ENCODE data around the gene CNTROB. TPM values are rescaled to one million over a fixed set of nuclear protein-coding genes. Genes with fewer than 3 reads are reported as not detected.

CNTROB gene, protein sequence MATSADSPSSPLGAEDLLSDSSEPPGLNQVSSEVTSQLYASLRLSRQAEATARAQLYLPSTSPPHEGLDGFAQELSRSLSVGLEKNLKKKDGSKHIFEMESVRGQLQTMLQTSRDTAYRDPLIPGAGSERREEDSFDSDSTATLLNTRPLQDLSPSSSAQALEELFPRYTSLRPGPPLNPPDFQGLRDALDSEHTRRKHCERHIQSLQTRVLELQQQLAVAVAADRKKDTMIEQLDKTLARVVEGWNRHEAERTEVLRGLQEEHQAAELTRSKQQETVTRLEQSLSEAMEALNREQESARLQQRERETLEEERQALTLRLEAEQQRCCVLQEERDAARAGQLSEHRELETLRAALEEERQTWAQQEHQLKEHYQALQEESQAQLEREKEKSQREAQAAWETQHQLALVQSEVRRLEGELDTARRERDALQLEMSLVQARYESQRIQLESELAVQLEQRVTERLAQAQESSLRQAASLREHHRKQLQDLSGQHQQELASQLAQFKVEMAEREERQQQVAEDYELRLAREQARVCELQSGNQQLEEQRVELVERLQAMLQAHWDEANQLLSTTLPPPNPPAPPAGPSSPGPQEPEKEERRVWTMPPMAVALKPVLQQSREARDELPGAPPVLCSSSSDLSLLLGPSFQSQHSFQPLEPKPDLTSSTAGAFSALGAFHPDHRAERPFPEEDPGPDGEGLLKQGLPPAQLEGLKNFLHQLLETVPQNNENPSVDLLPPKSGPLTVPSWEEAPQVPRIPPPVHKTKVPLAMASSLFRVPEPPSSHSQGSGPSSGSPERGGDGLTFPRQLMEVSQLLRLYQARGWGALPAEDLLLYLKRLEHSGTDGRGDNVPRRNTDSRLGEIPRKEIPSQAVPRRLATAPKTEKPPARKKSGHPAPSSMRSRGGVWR
- polyA plus RNA-seq = 10 to 100 TPM in 1 of 3 donors, 1 to 10 TPM in 2; 1.8 to 14.4 (median 8.3) TPM

DNA sequence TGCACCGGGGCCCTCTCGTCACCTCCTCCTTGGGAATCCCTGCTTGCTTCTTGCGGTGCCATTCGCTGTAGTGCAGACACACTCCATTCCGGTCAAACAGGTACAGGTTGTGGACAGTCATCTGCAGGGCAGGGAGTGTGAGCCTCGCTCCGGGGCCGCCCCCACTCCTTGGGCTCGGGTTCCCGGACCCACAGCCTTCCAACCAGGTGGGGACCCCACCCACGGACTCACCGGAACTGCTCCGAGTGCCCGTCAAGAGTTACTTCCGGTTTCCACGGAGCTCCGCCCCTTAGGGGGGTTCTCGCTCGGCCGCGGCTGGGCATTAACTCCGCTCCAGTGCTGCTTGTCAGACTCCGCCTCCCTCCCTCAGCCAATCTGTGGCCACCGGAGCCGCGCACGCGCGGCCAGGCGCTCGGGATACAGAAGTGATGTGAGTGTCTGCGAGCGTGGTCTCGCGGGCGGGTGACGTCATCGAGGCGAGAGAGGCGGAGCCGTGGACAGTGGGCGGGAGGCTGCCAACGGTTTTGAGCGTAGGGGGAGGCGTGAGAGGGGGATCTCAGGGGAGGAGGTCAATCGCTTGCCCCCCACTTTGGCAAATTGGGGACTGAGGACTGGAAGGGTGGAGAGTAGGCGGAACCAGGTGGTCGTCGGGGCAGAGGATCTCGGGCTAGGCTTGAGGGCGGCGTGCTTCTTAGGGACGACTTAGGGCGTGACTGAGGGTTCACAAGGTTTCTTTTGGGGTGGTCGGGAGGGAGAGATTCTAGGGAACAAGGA lies at the start of gene CNTROB, which contains the start of gene TRAPPC1:
Gene CNTROB, plus strand, starts transcription at position 498 of the 774 bp plus-strand sequence. CDS start 874 bp downstream, outside the sequence.
Gene TRAPPC1, minus strand, starts transcription at position 238 of the 774 bp plus-strand sequence. Its CDS starts 117 bp downstream, at position 121.
- Mint-ChIP-seq H3K36me3 (peaks cover 3 to 15% (median 11%) of the 10 kb centered on the region in 3 donors), H3K27me3 (ENCODE audit: low read depth in 3 of 3) (peaks cover 2 to 8% (median 5%) of the 10 kb centered on the region in 3 donors), H3K27ac (peak within 1 kb of the TSS; percentile 96 to 98 (median 97)), H3K4me3 (peak within 1 kb of the TSS; percentile 95 to 97 (median 95)), H3K9me3 (no peaks in the 10 kb centered on the region), H3K4me1 (peaks cover 41 to 50% of the 10 kb centered on the region in 2 donors)
- DNase-seq = peak; percentile 100

GRCh38 chr17:7882629-7883028 lies 49.4 kb upstream of the CNTROB start:
- Mint-ChIP-seq H3K4me1 (peaks cover 5 to 7% of the 10 kb centered on the region in 2 donors), H3K27me3 (ENCODE audit: low read depth in 3 of 3) (peaks cover 5 to 17% (median 9%) of the 10 kb centered on the region in 3 donors), H3K4me3 (no peak overlapping the region), H3K9me3 (peaks cover 0 to 2% (median 0%) of the 10 kb centered on the region in 6 donors), H3K27ac (no peak overlapping the region), H3K36me3 (no peaks in the 10 kb centered on the region)
- no peak for DNase-seq

- Mint-ChIP-seq H3K4me1 (peaks cover 5 to 7% of the 10 kb centered on the region in 2 donors), H3K36me3 (no peaks in the 10 kb centered on the region), H3K9me3 (peaks cover 0 to 2% (median 0%) of the 10 kb centered on the region in 6 donors), H3K27me3 (ENCODE audit: low read depth in 3 of 3) (peaks cover 5 to 17% (median 9%) of the 10 kb centered on the region in 3 donors), H3K4me3 (peak overlapping the region; percentile 63 to 85 (median 82)), H3K27ac (peak overlapping the region; percentile 61 to 91 (median 82))
- DNase-seq = peak; percentile 11 to 21 (median 17)
These were observed 48.1 kb upstream of the CNTROB start for GRCh38 chr17:7883781-7884386.

DNA sequence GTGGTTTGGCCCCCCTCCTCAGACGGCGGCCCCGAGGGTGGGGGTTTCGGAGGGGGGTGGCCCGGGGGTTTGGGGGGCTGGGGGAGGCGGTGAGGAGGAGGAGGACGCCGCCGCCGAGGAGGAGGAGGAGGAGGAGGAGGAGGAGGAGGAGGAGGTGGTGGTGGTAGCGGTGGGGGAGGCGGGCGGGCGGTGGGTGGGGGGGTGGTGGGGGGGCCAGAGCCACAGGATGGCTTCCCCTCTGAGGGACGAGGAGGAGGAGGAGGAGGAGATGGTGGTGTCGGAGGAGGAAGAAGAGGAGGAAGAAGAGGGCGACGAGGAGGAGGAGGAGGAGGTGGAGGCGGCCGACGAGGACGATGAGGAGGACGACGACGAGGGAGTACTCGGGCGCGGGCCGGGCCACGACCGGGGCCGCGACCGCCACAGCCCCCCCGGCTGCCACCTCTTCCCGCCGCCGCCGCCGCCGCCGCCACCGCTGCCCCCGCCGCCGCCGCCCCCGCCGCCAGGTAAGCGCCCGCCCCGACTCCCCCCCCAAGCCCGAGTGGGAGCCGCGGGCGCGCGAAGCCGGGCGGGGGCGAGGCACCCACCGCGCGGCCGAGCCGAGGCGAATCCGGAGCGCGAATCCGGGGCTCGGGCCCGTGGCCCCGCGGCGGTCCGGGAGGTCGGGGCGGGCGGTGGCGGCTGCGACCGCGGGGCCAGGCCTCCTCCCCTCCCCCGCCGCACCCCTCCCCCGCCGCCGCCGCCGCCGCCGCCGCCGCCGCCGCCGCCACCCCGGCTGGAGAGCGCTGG lies 47.2 kb upstream of the CNTROB start:
- peaks cover 7 to 9% of the 10 kb centered on the region in 2 donors for H3K4me1 Mint-ChIP-seq
- H3K36me3 Mint-ChIP-seq = no peaks in the 10 kb centered on the region
- H3K27me3 Mint-ChIP-seq (ENCODE audit: low read depth in 3 of 3) = peaks cover 5 to 19% (median 9%) of the 10 kb centered on the region in 3 donors
- H3K27ac Mint-ChIP-seq = peak overlapping the region; percentile 36 to 88 (median 82)
- peak; percentile 48 to 55 (median 54) for DNase-seq
- peak overlapping the region; percentile 77 to 82 (median 80) for H3K4me3 Mint-ChIP-seq
- peaks cover 0 to 2% (median 0%) of the 10 kb centered on the region in 6 donors for H3K9me3 Mint-ChIP-seq

DNA sequence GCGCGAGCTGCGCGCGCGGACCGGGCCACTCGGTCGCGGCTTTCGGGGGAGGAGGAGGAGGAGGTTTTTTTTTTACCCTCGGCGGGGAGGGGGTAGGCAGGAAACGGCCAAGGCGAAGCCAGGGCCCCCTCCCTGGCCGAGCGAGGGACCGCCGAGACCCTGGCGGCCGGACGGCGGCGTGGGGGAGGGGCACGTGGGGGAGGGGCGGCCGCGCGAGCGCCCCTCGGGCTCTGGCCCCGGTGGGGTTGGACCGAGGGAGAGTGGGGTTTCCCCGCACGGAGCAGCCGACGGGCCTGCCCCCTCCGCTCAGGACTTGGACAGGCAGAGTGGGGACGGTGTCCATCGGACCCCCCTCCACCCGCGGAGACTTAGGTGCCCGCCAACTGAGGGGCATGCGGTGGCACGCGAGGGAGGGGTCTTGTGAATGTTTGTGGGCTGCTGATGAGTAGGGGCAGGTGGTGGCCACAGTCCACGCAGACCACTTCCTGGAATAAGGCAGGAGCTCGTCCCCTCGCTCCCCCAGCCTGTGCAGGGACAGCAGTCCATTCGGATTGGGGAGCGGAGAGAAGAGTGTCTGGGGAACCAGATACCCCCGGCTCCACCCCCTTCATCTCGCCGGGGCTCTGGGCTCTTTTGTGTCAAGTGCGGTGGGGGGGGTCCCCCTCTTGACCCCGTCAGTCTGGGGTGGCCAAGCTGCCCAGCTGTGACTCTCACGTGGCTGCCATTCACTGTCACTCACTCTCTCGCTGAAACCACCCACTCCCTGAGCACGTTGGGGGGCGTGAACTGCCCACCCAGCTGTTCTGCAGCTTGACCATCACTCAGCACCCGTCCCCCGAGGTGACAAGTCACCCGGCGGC lies 46.4 kb upstream of the CNTROB start:
- peaks cover 7 to 12% of the 10 kb centered on the region in 2 donors for H3K4me1 Mint-ChIP-seq
- peaks cover 0 to 2% (median 0%) of the 10 kb centered on the region in 6 donors for H3K9me3 Mint-ChIP-seq
- no peak overlapping the region for H3K27ac Mint-ChIP-seq
- peak; percentile 71 to 75 (median 73) for DNase-seq
- peaks cover 5 to 19% (median 9%) of the 10 kb centered on the region in 3 donors for H3K27me3 Mint-ChIP-seq (ENCODE audit: low read depth in 3 of 3)
- peaks cover 0 to under 1% (median 0%) of the 10 kb centered on the region in 3 donors for H3K36me3 Mint-ChIP-seq
- H3K4me3 Mint-ChIP-seq = peak overlapping the region in 4 of 5 donors; percentile 32 to 73 (median 50)

- DNase-seq = peak; percentile 49 to 52 (median 50)
- H3K36me3 Mint-ChIP-seq = peaks cover 0 to 7% (median 0%) of the 10 kb centered on the region in 3 donors
- H3K27ac Mint-ChIP-seq = no peak overlapping the region
- peaks cover 7 to 12% of the 10 kb centered on the region in 2 donors for H3K4me1 Mint-ChIP-seq
- H3K4me3 Mint-ChIP-seq = no peak overlapping the region
- peaks cover 5 to 19% (median 9%) of the 10 kb centered on the region in 3 donors for H3K27me3 Mint-ChIP-seq (ENCODE audit: low read depth in 3 of 3)
- peaks cover 0 to 2% (median 0%) of the 10 kb centered on the region in 6 donors for H3K9me3 Mint-ChIP-seq
These were observed 45.6 kb upstream of the CNTROB start for GRCh38 chr17:7886227-7887037.

- DNase-seq = no peak
- Mint-ChIP-seq H3K4me1 (peaks cover 7 to 12% of the 10 kb centered on the region in 2 donors), H3K9me3 (peaks cover 0 to 2% (median 0%) of the 10 kb centered on the region in 6 donors), H3K4me3 (no peak overlapping the region), H3K27ac (no peak overlapping the region), H3K27me3 (ENCODE audit: low read depth in 3 of 3) (peaks cover 5 to 19% (median 9%) of the 10 kb centered on the region in 3 donors), H3K36me3 (peaks cover 0 to 11% (median 3%) of the 10 kb centered on the region in 3 donors)
These were observed 44.9 kb upstream of the CNTROB start for GRCh38 chr17:7887038-7887481.

GRCh38 chr17:7887482-7888183 lies 44.4 kb upstream of the CNTROB start:
- peak; percentile 82 to 89 (median 86) for DNase-seq
- Mint-ChIP-seq H3K27ac (no peak overlapping the region), H3K36me3 (peaks cover 0 to 13% (median 4%) of the 10 kb centered on the region in 3 donors), H3K4me3 (no peak overlapping the region), H3K27me3 (ENCODE audit: low read depth in 3 of 3) (peaks cover 5 to 19% (median 9%) of the 10 kb centered on the region in 3 donors), H3K9me3 (peaks cover 0 to 2% (median 0%) of the 10 kb centered on the region in 6 donors), H3K4me1 (peaks cover 7 to 12% of the 10 kb centered on the region in 2 donors)

- peak within 1 kb of the TSS in 4 of 6 donors; percentile 21 to 78 (median 32) for H3K27ac Mint-ChIP-seq
- peaks cover 0 to 2% (median 0%) of the 10 kb centered on the region in 6 donors for H3K9me3 Mint-ChIP-seq
- peaks cover 0 to 13% (median 4%) of the 10 kb centered on the region in 3 donors for H3K36me3 Mint-ChIP-seq
- H3K27me3 Mint-ChIP-seq (ENCODE audit: low read depth in 3 of 3) = peaks cover 5 to 19% (median 9%) of the 10 kb centered on the region in 3 donors
- no peak within 1 kb of the TSS for H3K4me3 Mint-ChIP-seq
- no peak for DNase-seq
- H3K4me1 Mint-ChIP-seq = peaks cover 7 to 12% of the 10 kb centered on the region in 2 donors
These were observed 43.7 kb upstream of the CNTROB start, which contains the start of gene CHD3 for GRCh38 chr17:7888184-7888920. CHD3 (plus strand) TSS chr17:7888789; CDS start chr17:7889001, 212 bp downstream.
